ENCODE data around the gene ITPR1. TPM values are rescaled to one million over a fixed set of nuclear protein-coding genes. Genes with fewer than 3 reads are reported as not detected.
A peak's percentile ranks its signal among the peaks of the same experiment; 100 is the strongest.

ITPR1 gene
- total and polyA plus RNA-seq, 4 donors = 9.3 to 43.7 (median 20.9) TPM

DNA sequence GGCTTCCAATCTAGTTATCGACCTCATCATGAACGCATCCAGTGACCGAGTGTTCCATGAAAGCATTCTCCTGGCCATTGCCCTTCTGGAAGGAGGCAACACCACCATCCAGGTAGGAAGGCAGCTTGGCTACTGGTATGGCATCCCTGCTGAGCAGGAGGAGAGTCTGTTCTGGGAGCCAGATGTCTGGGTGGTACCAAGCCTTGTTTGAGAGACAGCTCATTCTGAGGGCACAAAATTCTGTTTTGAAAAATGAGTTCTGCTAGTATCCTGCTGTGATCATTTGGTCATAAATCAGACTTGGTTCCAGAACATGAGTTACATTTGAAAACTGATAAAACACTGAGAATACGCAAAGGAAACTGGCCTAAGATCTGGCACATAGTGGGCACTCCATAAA is 242.1 kb downstream of the ITPR1 start:
- Histone ChIP-seq H3K27ac (ENCODE audit: low read depth, low read length) (no peak overlapping the region), H3K9me3 (ENCODE audit: control insufficient read depth, insufficient read depth, low read length) (no peaks in the 10 kb centered on the region), H3K36me3 (ENCODE audit: control insufficient read depth, insufficient read depth, low read length) (peaks cover 4% of the 10 kb centered on the region), H3K4me1 (ENCODE audit: control insufficient read depth, insufficient read depth, low read length) (peaks cover 24% of the 10 kb centered on the region), H3K4me3 (ENCODE audit: low read depth, low read length) (no peak overlapping the region), H3K27me3 (ENCODE audit: control insufficient read depth, insufficient read depth, low read length) (peaks cover 2% of the 10 kb centered on the region)
- no peak for DNase-seq (ENCODE audit: low read depth in 4 of 6, low spot score in 6 of 6)
- WGBS (ENCODE audit: insufficient coverage) = 88% methylated on average over 4 of the region's 4 CpGs

DNA sequence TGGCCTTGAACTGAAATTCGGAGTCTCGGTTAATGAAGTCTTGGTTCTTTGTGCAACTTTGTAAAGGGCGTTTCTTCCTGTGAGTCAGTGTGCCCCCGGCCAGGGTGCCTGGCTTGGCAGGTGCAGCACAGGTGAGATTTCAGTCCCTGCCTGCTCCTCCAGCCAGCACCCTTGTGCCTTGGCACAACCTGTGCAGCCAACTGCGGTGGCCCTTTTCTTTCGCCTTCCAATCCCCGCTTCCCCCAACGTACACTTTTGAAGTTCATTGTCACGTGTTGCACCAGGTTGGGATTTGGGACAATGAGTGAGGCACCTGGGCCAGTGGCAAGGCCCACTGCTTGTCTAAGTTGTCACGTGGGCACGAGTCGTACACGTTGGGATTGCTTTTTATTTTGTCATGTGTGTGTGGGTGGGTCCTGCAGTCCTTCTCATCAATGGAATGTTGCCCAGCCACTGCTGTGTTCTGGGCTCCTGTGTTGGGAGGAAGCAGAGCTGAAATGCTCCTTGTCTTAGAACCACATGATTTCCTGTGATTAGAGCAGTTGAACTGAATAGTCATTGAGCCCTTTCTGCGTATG is 243.2 kb downstream of the ITPR1 start:
- H3K4me3 ChIP-seq (ENCODE audit: low read depth, low read length) = no peak overlapping the region
- no peaks in the 10 kb centered on the region for H3K9me3 ChIP-seq (ENCODE audit: control insufficient read depth, insufficient read depth, low read length)
- peaks cover 2% of the 10 kb centered on the region for H3K27me3 ChIP-seq (ENCODE audit: control insufficient read depth, insufficient read depth, low read length)
- peaks cover 17% of the 10 kb centered on the region for H3K4me1 ChIP-seq (ENCODE audit: control insufficient read depth, insufficient read depth, low read length)
- H3K27ac ChIP-seq (ENCODE audit: low read depth, low read length) = no peak overlapping the region
- peaks cover 4% of the 10 kb centered on the region for H3K36me3 ChIP-seq (ENCODE audit: control insufficient read depth, insufficient read depth, low read length)
- whole genome bisulfite sequencing (ENCODE audit: insufficient coverage) = 95% methylated on average over 12 of the region's 14 CpGs
- no peak for DNase-seq (ENCODE audit: low read depth in 4 of 6, low spot score in 6 of 6)

DNA sequence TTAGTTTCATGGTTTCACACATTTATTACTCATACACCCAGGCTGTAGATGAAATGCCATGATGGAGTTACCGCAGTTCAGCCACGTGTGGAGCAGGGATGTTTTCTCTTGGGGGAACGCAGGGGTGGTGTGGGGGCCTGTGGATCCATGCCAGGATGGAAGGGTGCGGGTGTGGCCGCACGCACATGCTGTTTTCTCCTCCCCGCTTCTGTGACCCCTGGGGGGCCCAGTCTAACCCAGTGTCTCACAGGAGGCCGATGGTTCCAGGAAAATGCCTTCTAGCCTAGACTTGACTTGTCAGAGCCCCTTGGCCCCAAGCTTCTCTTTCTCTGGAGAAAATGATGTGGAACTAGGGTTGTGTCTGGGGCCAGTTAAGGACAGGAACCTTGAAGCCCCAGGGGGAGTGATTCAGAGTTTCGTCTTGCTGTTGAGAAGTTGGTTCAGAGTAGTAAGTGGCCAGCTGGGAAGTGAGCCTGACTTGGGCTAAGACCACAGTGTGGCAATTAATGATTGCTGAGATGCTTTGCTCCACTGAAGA is 245.7 kb downstream of the ITPR1 start:
- 91% methylated on average over 9 of the region's 9 CpGs for WGBS (ENCODE audit: insufficient coverage)

DNA sequence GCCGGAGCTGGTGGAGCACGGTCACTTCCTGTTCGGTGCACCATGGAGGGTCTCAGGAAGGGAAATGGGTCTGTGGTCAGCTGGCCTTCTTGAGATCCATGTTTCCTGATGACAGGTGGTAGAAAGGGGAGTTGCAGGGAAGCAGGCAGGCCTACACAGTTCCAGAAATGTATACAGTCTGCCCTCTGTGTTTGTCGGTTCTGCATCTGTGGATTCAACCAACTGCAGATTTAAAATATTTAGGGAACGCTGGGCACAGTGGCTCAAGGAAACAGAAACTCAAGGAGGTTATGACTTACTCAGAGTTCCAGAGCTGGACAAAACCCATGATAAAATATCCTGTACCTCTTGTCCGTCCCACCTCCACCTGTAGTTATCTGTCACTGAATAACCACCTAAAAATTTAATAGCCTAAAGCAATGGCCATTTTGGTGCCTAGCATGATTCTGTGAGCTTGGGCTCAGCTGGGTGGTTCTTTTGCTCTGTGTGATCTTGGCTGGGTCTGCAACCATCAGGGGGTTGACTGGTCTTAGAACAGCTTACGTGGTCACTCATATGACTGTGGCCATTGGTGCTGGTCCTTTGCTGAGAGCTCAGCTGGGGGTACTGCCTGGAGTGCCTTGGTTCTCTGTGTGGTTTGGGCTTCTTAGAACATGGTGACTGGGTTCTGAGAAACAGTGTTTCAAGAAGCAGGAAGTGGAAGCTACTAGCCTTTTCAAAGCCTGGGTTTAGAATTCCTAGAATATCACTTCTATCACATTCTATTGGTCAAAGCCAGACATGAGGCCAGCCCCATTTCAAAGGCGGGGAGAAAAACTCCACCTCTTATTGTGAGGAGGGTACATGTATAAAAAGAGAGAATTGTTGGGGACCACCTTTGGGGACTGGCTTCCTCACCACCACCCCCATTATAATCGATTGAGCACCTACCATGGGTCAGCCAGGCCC is 246.4 kb downstream of the ITPR1 start:
- Histone ChIP-seq H3K36me3 (ENCODE audit: control insufficient read depth, insufficient read depth, low read length) (peaks cover 4% of the 10 kb centered on the region), H3K4me1 (ENCODE audit: control insufficient read depth, insufficient read depth, low read length) (peaks cover 9% of the 10 kb centered on the region), H3K4me3 (ENCODE audit: low read depth, low read length) (no peak overlapping the region), H3K27ac (ENCODE audit: low read depth, low read length) (no peak overlapping the region), H3K9me3 (ENCODE audit: control insufficient read depth, insufficient read depth, low read length) (no peaks in the 10 kb centered on the region), H3K27me3 (ENCODE audit: control insufficient read depth, insufficient read depth, low read length) (peaks cover 2% of the 10 kb centered on the region)
- 98% methylated on average over 6 of the region's 9 CpGs for WGBS (ENCODE audit: insufficient coverage)
- DNase-seq (ENCODE audit: low read depth in 4 of 6, low spot score in 6 of 6) = no peak

More for the DNA sequence above, 245.7 kb downstream of the ITPR1 start:
- peaks cover 9% of the 10 kb centered on the region for H3K4me1 ChIP-seq (ENCODE audit: control insufficient read depth, insufficient read depth, low read length)
- peaks cover 2% of the 10 kb centered on the region for H3K27me3 ChIP-seq (ENCODE audit: control insufficient read depth, insufficient read depth, low read length)
- peaks cover 4% of the 10 kb centered on the region for H3K36me3 ChIP-seq (ENCODE audit: control insufficient read depth, insufficient read depth, low read length)
- DNase-seq (ENCODE audit: low read depth in 4 of 6, low spot score in 6 of 6) = no peak
- no peak overlapping the region for H3K27ac ChIP-seq (ENCODE audit: low read depth, low read length)
- no peaks in the 10 kb centered on the region for H3K9me3 ChIP-seq (ENCODE audit: control insufficient read depth, insufficient read depth, low read length)
- no peak overlapping the region for H3K4me3 ChIP-seq (ENCODE audit: low read depth, low read length)

GRCh38 chr3:4740397-4741105 is 247.4 kb downstream of the ITPR1 start:
- H3K27me3 ChIP-seq (ENCODE audit: control insufficient read depth, insufficient read depth, low read length) = no peaks in the 10 kb centered on the region
- H3K36me3 ChIP-seq (ENCODE audit: control insufficient read depth, insufficient read depth, low read length) = peaks cover 4% of the 10 kb centered on the region
- no peaks in the 10 kb centered on the region for H3K9me3 ChIP-seq (ENCODE audit: control insufficient read depth, insufficient read depth, low read length)
- no peak overlapping the region for H3K4me3 ChIP-seq (ENCODE audit: low read depth, low read length)
- H3K27ac ChIP-seq (ENCODE audit: low read depth, low read length) = peak overlapping the region; percentile 72
- WGBS (ENCODE audit: insufficient coverage) = 86% methylated on average over 8 of the region's 13 CpGs
- H3K4me1 ChIP-seq (ENCODE audit: control insufficient read depth, insufficient read depth, low read length) = peaks cover 9% of the 10 kb centered on the region
- DNase-seq (ENCODE audit: low read depth in 4 of 6, low spot score in 6 of 6) = no peak

- peaks cover 11% of the 10 kb centered on the region for H3K4me1 ChIP-seq (ENCODE audit: control insufficient read depth, insufficient read depth, low read length)
- H3K9me3 ChIP-seq (ENCODE audit: control insufficient read depth, insufficient read depth, low read length) = no peaks in the 10 kb centered on the region
- H3K4me3 ChIP-seq (ENCODE audit: low read depth, low read length) = no peak overlapping the region
- no peak for DNase-seq (ENCODE audit: low read depth in 4 of 6, low spot score in 6 of 6)
- WGBS (ENCODE audit: insufficient coverage) = no CpG with 5 or more reads among the region's 3 CpGs
- H3K27ac ChIP-seq (ENCODE audit: low read depth, low read length) = peak overlapping the region; percentile 72
- H3K27me3 ChIP-seq (ENCODE audit: control insufficient read depth, insufficient read depth, low read length) = no peaks in the 10 kb centered on the region
- H3K36me3 ChIP-seq (ENCODE audit: control insufficient read depth, insufficient read depth, low read length) = peaks cover 4% of the 10 kb centered on the region
Measured at GRCh38 chr3:4741106-4741403, 247.9 kb downstream of the ITPR1 start.

- DNase-seq (ENCODE audit: low read depth in 4 of 6, low spot score in 6 of 6) = peak in 1 of 6 donors; percentile 71
- WGBS (ENCODE audit: insufficient coverage) = 73% methylated on average over 10 of the region's 14 CpGs
- peak overlapping the region; percentile 72 for H3K27ac ChIP-seq (ENCODE audit: low read depth, low read length)
Measured at GRCh38 chr3:4741404-4742307, 248.5 kb downstream of the ITPR1 start.

DNA sequence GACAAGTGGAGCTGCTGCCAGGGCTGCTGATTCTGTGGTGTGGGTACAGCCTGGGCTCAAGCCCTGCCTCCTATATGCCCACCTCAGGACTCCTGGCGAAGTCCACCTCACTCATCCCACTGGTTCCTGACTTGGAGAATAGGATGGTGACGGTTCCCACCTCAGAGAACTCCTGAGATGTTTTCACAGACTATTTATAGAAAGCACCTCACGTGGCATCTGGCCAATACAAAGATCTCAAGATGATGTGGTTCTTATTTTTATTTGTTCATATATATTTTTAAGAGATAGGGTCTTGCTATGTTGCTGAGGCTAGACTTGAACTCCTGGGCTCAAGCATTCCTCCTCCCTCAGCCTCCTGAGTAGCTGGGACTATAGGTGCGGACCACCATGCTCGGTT is 249.2 kb downstream of the ITPR1 start:
- peaks cover 13% of the 10 kb centered on the region for H3K4me1 ChIP-seq (ENCODE audit: control insufficient read depth, insufficient read depth, low read length)
- H3K36me3 ChIP-seq (ENCODE audit: control insufficient read depth, insufficient read depth, low read length) = peaks cover 4% of the 10 kb centered on the region
- no CpG with 5 or more reads among the region's 5 CpGs for WGBS (ENCODE audit: insufficient coverage)
- no peaks in the 10 kb centered on the region for H3K27me3 ChIP-seq (ENCODE audit: control insufficient read depth, insufficient read depth, low read length)
- no peak overlapping the region for H3K27ac ChIP-seq (ENCODE audit: low read depth, low read length)
- DNase-seq (ENCODE audit: low read depth in 4 of 6, low spot score in 6 of 6) = no peak
- H3K9me3 ChIP-seq (ENCODE audit: control insufficient read depth, insufficient read depth, low read length) = no peaks in the 10 kb centered on the region
- H3K4me3 ChIP-seq (ENCODE audit: low read depth, low read length) = no peak overlapping the region

More at GRCh38 chr3:4741404-4742307, 248.5 kb downstream of the ITPR1 start:
- no peaks in the 10 kb centered on the region for H3K27me3 ChIP-seq (ENCODE audit: control insufficient read depth, insufficient read depth, low read length)
- no peak overlapping the region for H3K4me3 ChIP-seq (ENCODE audit: low read depth, low read length)
- H3K4me1 ChIP-seq (ENCODE audit: control insufficient read depth, insufficient read depth, low read length) = peaks cover 13% of the 10 kb centered on the region
- no peaks in the 10 kb centered on the region for H3K9me3 ChIP-seq (ENCODE audit: control insufficient read depth, insufficient read depth, low read length)
- H3K36me3 ChIP-seq (ENCODE audit: control insufficient read depth, insufficient read depth, low read length) = peaks cover 4% of the 10 kb centered on the region

DNA sequence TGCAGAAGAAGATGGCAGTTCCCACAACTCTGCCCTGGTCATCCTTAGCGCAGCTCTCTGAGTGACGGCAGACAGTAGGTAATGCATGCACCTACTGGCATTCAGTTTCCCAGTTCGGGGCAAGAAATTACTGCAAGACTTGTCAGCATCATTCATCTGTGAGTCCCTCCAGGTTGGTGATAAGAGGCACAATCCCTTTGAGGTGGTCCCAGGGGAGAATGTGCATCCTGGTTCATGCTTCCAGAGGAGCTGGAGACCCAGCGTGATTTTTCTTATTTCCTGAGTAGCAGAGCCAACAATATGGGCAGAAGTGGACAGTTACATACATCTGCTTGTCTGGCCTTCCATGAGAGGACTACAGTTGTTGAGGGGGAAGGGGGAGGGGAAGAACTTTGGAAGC is 250.2 kb downstream of the ITPR1 start:
- H3K4me1 ChIP-seq (ENCODE audit: control insufficient read depth, insufficient read depth, low read length) = peaks cover 11% of the 10 kb centered on the region
- WGBS (ENCODE audit: insufficient coverage) = 100% methylated on average over 4 of the region's 4 CpGs
- no peak for DNase-seq (ENCODE audit: low read depth in 4 of 6, low spot score in 6 of 6)
- H3K27me3 ChIP-seq (ENCODE audit: control insufficient read depth, insufficient read depth, low read length) = no peaks in the 10 kb centered on the region
- no peak overlapping the region for H3K4me3 ChIP-seq (ENCODE audit: low read depth, low read length)
- H3K9me3 ChIP-seq (ENCODE audit: control insufficient read depth, insufficient read depth, low read length) = no peaks in the 10 kb centered on the region
- peaks cover 4% of the 10 kb centered on the region for H3K36me3 ChIP-seq (ENCODE audit: control insufficient read depth, insufficient read depth, low read length)
- no peak overlapping the region for H3K27ac ChIP-seq (ENCODE audit: low read depth, low read length)
